Measurements from ENCODE around the gene NTRK3. TPM values are rescaled to one million over a fixed set of nuclear protein-coding genes. Genes with fewer than 3 reads are reported as not detected.

The NTRK3 gene
- total and polyA plus RNA-seq, 2 donors (not counting 3 experiments of a cell fraction or from before 2014, with no cell fraction given): not detected

GRCh38 chr15:87941606-87942005 is 314.9 kb downstream of the NTRK3 start:
- H3K4me2 ChIP-seq (ENCODE audit: insufficient read depth, low read length): no peak overlapping the region
- H3K36me3 ChIP-seq (ENCODE audit: control insufficient read depth in 2 of 2, extremely low read depth in 1 of 2, insufficient read depth in 2 of 2, low read length in 2 of 2): no peaks in the 10 kb centered on the region
- H2AFZ ChIP-seq (ENCODE audit: low read depth, low read length): no peak overlapping the region
- no peak overlapping the region for H3K27ac ChIP-seq (ENCODE audit: insufficient read depth, low read depth, low read length)
- dilution Hi-C loops (cut with MboI; ENCODE audit: extremely low pct_ligation_motif_present, low sequenced_read_pairs): no loop called here
- peaks cover 3% of the 10 kb centered on the region for H3K9me3 ChIP-seq (replicated peaks; ENCODE audit: control insufficient read depth, insufficient read depth, low read length)
- ChIA-PET POLR2A (no interaction called here), CTCF (no interaction called here)
- DNase-seq (ENCODE audit: low read depth, low spot score) (no peak), FAIRE-seq (no peak)
- intact Hi-C loops (cut with micrococcal nuclease): no loop called here
- H3K4me1 ChIP-seq (ENCODE audit: control insufficient read depth, extremely low read depth, insufficient read depth, low read length): no peaks in the 10 kb centered on the region
- H4K20me1 ChIP-seq (replicated peaks; ENCODE audit: control insufficient read depth, extremely low read depth, insufficient read depth, low read length): no peaks in the 10 kb centered on the region
- no peak overlapping the region for H3K4me3 ChIP-seq (replicated peaks in 1 of 3; ENCODE audit: insufficient read depth in 1 of 3, low read depth in 1 of 3, low read length in 3 of 3)
- no peaks in the 10 kb centered on the region for H3K9me1 ChIP-seq (replicated peaks; ENCODE audit: control insufficient read depth, extremely low read depth, insufficient read depth, low read length)
- no peaks in the 10 kb centered on the region for H3K27me3 ChIP-seq (ENCODE audit: control insufficient read depth in 2 of 2, insufficient read depth in 2 of 2, low read length in 2 of 2)
- no peak overlapping the region for H3K9ac ChIP-seq (replicated peaks; ENCODE audit: extremely low read depth, insufficient read depth, low read length)
- no peak for TF ChIP-seq MAX (IDR thresholded peaks at IDR 0.05; ENCODE audit: insufficient read depth, insufficient read length)
- no peak for TF ChIP-seq MYC (IDR thresholded peaks at IDR 0.05; ENCODE audit: low read depth, low read length)
- no peak for TF ChIP-seq GATA2 (IDR thresholded peaks at IDR 0.05; ENCODE audit: insufficient read depth, insufficient read length, low read depth, low read length)
- TF ChIP-seq EZH2 (IDR thresholded peaks at IDR 0.05; ENCODE audit: borderline replicate concordance, low read depth, low read length, severe bottlenecking): no peak
- TF ChIP-seq FOS (IDR thresholded peaks at IDR 0.05; ENCODE audit: borderline replicate concordance, insufficient read depth, low read length): no peak
- TF ChIP-seq POLR2A (IDR thresholded peaks at IDR 0.05; ENCODE audit: low read depth, low read length): no peak
- TF ChIP-seq CTCF (IDR thresholded peaks at IDR 0.05; ENCODE audit: extremely low read depth in 1 of 2, insufficient read depth in 1 of 2, low read depth in 1 of 2, low read length in 2 of 2): no peak
- no peak for TF ChIP-seq POLR2AphosphoS5 (IDR thresholded peaks at IDR 0.05; ENCODE audit: insufficient read depth, low read depth, low read length)
- no peak for TF ChIP-seq JUN (IDR thresholded peaks at IDR 0.05; ENCODE audit: borderline replicate concordance, insufficient read depth, insufficient read length, low read depth)
- no peaks in the 10 kb centered on the region for H3K79me2 ChIP-seq (ENCODE audit: control insufficient read depth, insufficient read depth, low read length)
- no TSS peak for BruUV-seq (replicated peaks)

Measured in endothelial cell of umbilical vein (primary cell).